ENCODE measurements around the gene MTERF1. TPM values are rescaled to one million over a fixed set of nuclear protein-coding genes. Genes with fewer than 3 reads are reported as not detected.

Gene MTERF1
- total RNA-seq, 1 experiment from 2014 or later, result 13.1 TPM

GRCh38 chr7:91910171-91910570 is 29.7 kb upstream of the MTERF1 start:
- DNase-seq (ENCODE audit: low read depth, low spot score) (no peak), ATAC-seq (no peak)
- H3K27me3 ChIP-seq (ENCODE audit: insufficient read depth, low read length), result no peaks in the 10 kb centered on the region
- no peaks in the 10 kb centered on the region for H3K9me3 ChIP-seq (ENCODE audit: control insufficient read depth in 1 of 2, insufficient read depth in 1 of 2, low read depth in 1 of 2, low read length in 2 of 2)
- H4K20me1 ChIP-seq (ENCODE audit: insufficient read depth), result no peaks in the 10 kb centered on the region
- no peaks in the 10 kb centered on the region for H3K4me1 ChIP-seq (ENCODE audit: control insufficient read depth in 1 of 2, insufficient read depth in 2 of 2, low read length in 2 of 2)
- ChIA-PET RAD21 (ENCODE audit: low non-redundant PET in 1 of 2, low total read pairs in 2 of 2, uncharacterized antibody in 2 of 2, unreplicated experiment in 2 of 2) (no interaction called here), POLR2A (no interaction called here), CTCF (no interaction called here)
- no peak overlapping the region for H3K4me2 ChIP-seq (ENCODE audit: low read length)
- BruUV-seq (replicated peaks), result no TSS peak
- intact Hi-C loops (cut with micrococcal nuclease), result no loop called here
- no peaks in the 10 kb centered on the region for H3K36me3 ChIP-seq (ENCODE audit: control insufficient read depth in 1 of 2, insufficient read depth in 2 of 2, low read length in 2 of 2)
- no peak overlapping the region for H3K27ac ChIP-seq (ENCODE audit: low read depth, low read length)
- no peak overlapping the region for H2AFZ ChIP-seq (ENCODE audit: low read depth, low read length, poor library complexity, severe bottlenecking)
- no peaks in the 10 kb centered on the region for H3K79me2 ChIP-seq (ENCODE audit: insufficient read depth, low read length)
- TF ChIP-seq EZH2 (IDR thresholded peaks at IDR 0.05), result no peak
- TF ChIP-seq RAD21 (IDR thresholded peaks at IDR 0.05; ENCODE audit: low read depth), result no peak
- TF ChIP-seq CBX3 (IDR thresholded peaks at IDR 0.05; ENCODE audit: low read depth), result no peak
- no peak for TF ChIP-seq ZNF274 (IDR thresholded peaks at IDR 0.05; ENCODE audit: low read depth, low read length)
- no peak for TF ChIP-seq ZFX (IDR thresholded peaks at IDR 0.05)
- TF ChIP-seq ATF3 (IDR thresholded peaks at IDR 0.05), result no peak
- TF ChIP-seq REST (IDR thresholded peaks at IDR 0.05; ENCODE audit: low read depth), result no peak
- TF ChIP-seq TCF7L2 (IDR thresholded peaks at IDR 0.05; ENCODE audit: borderline replicate concordance, extremely low read depth, insufficient read depth, insufficient read length), result no peak
- no peak overlapping the region for H3K4me3 ChIP-seq (replicated peaks in 1 of 2; ENCODE audit: low read depth in 1 of 2, low read length in 2 of 2)
- no peaks in the 10 kb centered on the region for H3K9me2 ChIP-seq (ENCODE audit: insufficient read depth)
- H3K9ac ChIP-seq (ENCODE audit: low read length), result no peak overlapping the region
